MM.1S (cell line): ENCODE measurements around the gene MUC4.

Experiments
- EZH2 ChIP-seq: fragments of 300-600 bp; sonication (generic); optimal IDR thresholded peaks from 2 replicates; pipeline ENCODE3; 2017; ENCODE audit warnings: low read depth, mild to moderate bottlenecking, antibody characterized with exemption, low read length, mixed read lengths
- TF ChIP-seq, protein P1 (sequence below): fragments of 300-600 bp; sonication (generic); IDR thresholded peaks from 2 replicates; pipeline ENCODE4 v1.5.1; 2016; ENCODE audit warnings: antibody characterized with exemption, low read length, mixed read lengths

DNA sequence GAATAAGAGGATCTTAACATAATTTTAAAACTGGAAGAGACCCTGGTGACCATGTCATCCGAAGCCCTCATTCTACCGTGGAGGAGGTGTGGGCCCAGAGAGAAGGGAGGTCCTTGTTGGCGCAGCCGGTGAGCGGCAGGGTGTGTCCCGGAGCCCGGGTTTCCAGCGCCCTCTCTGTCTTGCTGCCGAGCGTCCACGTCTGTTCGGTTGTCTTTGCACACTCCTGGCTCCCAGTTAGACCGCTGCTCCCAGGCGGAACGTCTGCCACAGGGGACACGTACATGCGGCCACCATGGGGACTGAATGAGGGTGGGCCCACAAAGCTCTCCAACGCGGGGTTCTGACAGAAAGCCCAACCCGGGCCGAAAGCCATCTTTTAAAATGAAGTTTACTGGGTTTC, 6.6 kb upstream of the MUC4 start:
- TF ChIP-seq, protein P1, sequence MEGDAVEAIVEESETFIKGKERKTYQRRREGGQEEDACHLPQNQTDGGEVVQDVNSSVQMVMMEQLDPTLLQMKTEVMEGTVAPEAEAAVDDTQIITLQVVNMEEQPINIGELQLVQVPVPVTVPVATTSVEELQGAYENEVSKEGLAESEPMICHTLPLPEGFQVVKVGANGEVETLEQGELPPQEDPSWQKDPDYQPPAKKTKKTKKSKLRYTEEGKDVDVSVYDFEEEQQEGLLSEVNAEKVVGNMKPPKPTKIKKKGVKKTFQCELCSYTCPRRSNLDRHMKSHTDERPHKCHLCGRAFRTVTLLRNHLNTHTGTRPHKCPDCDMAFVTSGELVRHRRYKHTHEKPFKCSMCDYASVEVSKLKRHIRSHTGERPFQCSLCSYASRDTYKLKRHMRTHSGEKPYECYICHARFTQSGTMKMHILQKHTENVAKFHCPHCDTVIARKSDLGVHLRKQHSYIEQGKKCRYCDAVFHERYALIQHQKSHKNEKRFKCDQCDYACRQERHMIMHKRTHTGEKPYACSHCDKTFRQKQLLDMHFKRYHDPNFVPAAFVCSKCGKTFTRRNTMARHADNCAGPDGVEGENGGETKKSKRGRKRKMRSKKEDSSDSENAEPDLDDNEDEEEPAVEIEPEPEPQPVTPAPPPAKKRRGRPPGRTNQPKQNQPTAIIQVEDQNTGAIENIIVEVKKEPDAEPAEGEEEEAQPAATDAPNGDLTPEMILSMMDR, result no peak
- TF ChIP-seq EZH2, result no peak
